IPS-15b (cell line): ENCODE results near the gene SECISBP2.

Experiments
- H3K27me3 ChIP-seq: one replicate; pipeline ENCODE4 v1.6.1; 2013; ENCODE audit warnings: low read length; ENCODE audit not compliant: control insufficient read depth, insufficient read depth
- H3K36me3 ChIP-seq: one replicate; pipeline ENCODE4 v1.6.1; 2013; ENCODE audit warnings: low read length; ENCODE audit not compliant: control insufficient read depth, insufficient read depth
- H3K4me1 ChIP-seq: one replicate; pipeline ENCODE4 v1.6.1; 2013; ENCODE audit warnings: mild to moderate bottlenecking, low read length; ENCODE audit not compliant: control insufficient read depth, insufficient read depth
- H3K4me3 ChIP-seq: one replicate; pipeline ENCODE4 v1.5.1; 2013; ENCODE audit warnings: low read depth, low read length
- H3K9ac ChIP-seq: one replicate; pipeline ENCODE4 v1.6.1; 2013; ENCODE audit warnings: low read depth, mild to moderate bottlenecking, low read length
- H3K9me3 ChIP-seq: one replicate; pipeline ENCODE4 v1.6.1; 2013; ENCODE audit warnings: mild to moderate bottlenecking, low read length; ENCODE audit not compliant: control insufficient read depth, insufficient read depth

The SECISBP2 gene

DNA sequence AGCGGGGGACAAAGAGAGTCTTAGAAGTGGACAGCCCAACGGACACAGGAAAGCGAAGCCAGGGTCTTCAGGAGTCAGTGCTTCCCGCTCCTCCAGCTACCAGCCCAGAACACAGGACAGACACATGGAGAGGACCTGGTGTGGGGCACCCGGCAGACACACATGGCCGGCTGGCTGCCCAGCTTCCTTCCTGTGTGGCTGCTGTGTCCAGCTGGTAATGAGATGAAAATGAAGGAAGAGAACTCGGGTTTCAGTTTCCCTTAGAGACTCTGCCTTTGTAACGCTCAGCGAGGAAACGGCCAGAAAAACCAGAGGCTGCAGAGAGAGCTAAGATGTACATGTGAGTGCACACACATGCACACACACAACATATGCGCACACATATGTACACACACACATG, 87.5 kb downstream of the SECISBP2 start:
- no peaks in the 10 kb centered on the region for H3K9me3 ChIP-seq
- H3K4me3 ChIP-seq, result no peak overlapping the region
- H3K9ac ChIP-seq, result no peak overlapping the region
- no peaks in the 10 kb centered on the region for H3K27me3 ChIP-seq
- H3K4me1 ChIP-seq, result no peaks in the 10 kb centered on the region
- H3K36me3 ChIP-seq, result peaks cover 11% of the 10 kb centered on the region

DNA sequence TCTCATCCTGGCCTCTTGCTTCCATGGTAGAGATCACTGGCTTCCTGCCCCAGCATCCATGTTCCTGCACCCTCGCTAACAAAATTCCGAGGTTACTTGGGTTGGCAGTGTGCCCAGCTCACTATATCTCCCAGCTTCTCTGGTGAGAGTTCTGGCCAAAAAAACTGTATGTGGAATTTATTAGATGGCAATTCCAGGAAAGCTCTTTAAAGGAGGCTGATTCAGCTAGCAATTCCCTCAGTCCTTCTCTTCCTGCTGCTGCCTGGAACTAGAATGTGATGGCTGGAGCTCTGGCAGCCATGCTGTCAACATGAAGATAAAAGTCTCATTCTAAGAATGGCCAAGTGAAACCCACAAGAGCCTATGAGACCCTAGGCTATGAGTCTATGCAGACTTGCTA, 88.8 kb downstream of the SECISBP2 start:
- no peaks in the 10 kb centered on the region for H3K27me3 ChIP-seq
- no peak overlapping the region for H3K4me3 ChIP-seq
- no peak overlapping the region for H3K9ac ChIP-seq
- H3K9me3 ChIP-seq, result no peaks in the 10 kb centered on the region
- H3K4me1 ChIP-seq, result peaks cover 8% of the 10 kb centered on the region
- peaks cover 3% of the 10 kb centered on the region for H3K36me3 ChIP-seq

DNA sequence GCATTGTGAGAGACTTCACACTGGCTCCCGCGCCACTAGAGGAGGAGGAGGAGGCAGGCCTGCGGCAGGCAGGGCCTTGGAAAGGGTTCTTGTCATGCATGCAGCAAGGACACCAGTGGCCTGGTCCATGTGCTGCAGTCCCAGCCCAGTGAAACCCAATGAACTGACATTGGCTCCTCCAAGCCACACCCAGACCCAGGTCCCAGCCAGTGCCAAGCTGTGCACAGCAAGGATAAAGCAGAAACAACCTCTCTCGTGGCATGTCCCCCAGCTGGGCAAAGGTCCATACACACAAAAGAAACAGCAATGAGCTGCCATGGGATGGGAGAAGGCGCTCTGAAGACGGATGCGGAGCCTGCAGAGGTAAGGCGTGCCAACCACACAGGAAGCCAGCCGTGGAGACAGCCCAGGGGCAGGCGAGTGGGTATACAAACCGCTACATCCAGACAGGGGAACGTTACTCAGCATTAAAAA, 90.4 kb downstream of the SECISBP2 start:
- peaks cover 3% of the 10 kb centered on the region for H3K36me3 ChIP-seq
- H3K4me3 ChIP-seq, result no peak overlapping the region

More for the DNA sequence above, 90.4 kb downstream of the SECISBP2 start:
- Histone ChIP-seq H3K27me3 (no peaks in the 10 kb centered on the region), H3K9ac (no peak overlapping the region), H3K4me1 (peaks cover 22% of the 10 kb centered on the region), H3K9me3 (no peaks in the 10 kb centered on the region)
